ENCODE measurements around the gene DEGS2. TPM values are rescaled to one million over a fixed set of nuclear protein-coding genes. Genes with fewer than 3 reads are reported as not detected.

DEGS2 gene
- total RNA-seq, 1 experiment from 2014 or later: not detected

DNA sequence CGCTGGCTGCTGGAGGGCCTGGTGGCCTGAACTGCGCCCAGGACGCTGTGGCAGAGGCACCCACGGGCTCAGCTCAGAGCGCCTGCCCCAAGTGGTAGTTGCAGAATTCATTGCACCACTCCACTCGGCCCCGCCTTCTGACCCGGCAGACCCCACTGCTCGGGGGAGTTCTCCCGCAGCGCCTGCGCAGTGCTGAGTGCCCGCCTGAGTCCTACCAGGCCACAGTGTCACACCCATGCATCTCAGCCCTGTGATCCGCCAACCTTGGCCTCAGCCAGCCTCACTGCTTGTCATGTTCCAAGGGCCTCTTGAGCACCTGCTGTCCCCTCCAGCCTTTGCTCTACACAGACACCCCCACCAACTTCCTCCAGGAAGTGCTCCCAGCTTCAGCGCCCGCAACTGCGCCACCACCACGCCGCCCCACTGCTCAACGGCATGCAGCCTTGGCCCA is 12.2 kb downstream of the DEGS2 start:
- no peak overlapping the region for H3K4me3 ChIP-seq
- no peak for DNase-seq
- no peaks in the 10 kb centered on the region for H3K9me3 ChIP-seq (replicated peaks)
- H3K27me3 ChIP-seq: no peaks in the 10 kb centered on the region
- H3K36me3 ChIP-seq: no peaks in the 10 kb centered on the region
- no peak overlapping the region for H3K27ac ChIP-seq
- no peaks in the 10 kb centered on the region; the same call in 1 of the 2 replicates for H3K4me1 ChIP-seq

DNA sequence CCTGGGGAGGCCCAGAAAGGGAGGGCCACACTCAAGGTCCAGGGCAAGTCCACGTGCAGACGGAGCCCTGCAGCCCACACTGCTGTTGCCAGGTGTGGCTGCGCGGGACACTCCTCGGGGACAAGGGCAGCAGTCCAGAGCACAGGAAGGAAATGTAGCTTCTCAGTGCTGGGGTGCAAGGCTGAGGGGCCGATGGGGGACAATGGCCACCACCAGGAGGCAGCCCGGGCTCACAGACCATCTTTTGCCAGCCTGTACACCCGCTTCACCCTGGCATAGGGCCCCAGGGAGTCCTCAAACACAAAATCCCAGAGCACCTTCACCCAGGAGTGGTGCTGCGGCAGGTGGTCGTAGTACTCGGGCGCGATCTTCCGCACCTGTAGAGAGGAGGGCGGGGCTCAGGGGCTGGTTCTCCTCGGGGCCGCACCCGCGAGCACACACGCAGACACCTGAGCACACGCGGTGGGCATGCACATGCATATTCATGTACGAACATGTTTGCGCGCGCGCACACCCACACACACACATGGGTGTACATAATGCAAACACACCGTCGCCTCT is 12.8 kb downstream of the DEGS2 start:
- Histone ChIP-seq H3K27ac (no peak overlapping the region), H3K36me3 (no peaks in the 10 kb centered on the region), H3K4me1 (no peaks in the 10 kb centered on the region; the same call in 1 of the 2 replicates), H3K27me3 (no peaks in the 10 kb centered on the region), H3K4me3 (no peak overlapping the region), H3K9me3 (replicated peaks) (no peaks in the 10 kb centered on the region)
- no peak for DNase-seq

DNA sequence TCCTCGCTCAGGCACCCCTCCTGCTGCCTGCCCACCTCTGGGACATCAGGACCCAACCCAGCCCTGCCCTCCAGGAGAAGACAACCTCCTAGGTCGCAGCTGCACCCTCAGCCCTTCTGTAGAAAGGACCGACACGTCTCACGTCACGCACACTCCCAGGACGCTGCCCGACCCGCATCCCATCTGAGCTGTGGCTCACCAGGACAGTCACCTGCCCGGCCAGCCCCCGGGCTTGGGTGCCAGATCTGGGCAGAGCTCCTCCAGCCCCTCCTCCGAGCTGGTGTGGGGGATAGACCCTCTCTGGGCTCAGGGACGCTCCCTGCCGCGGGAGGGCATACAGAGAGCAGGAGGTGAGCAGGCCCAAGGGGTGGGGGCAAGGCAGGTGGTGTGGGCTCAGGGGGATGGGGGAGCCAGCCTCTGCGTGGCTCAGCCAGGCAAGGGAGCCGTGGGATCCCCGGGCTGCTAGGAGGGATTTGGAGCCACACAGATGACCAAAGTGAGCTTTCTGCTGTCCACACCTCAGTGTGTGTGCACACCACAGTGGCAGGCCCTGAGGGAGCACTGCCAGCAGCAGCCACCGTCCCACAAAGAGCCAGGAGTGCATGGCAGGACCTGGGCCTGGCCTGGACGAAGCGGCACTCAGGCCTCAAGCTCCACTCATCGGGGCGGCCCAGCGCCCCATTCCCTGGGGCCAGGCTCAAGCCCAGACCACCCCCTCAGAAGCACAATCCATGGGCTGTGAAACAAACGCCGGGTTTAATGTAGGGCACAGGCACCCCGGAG is 13.6 kb downstream of the DEGS2 start:
- H3K4me1 ChIP-seq: no peaks in the 10 kb centered on the region; the same call in 1 of the 2 replicates
- no peak for DNase-seq
- H3K27me3 ChIP-seq: no peaks in the 10 kb centered on the region
- no peak overlapping the region for H3K4me3 ChIP-seq
- H3K9me3 ChIP-seq (replicated peaks): no peaks in the 10 kb centered on the region
- no peaks in the 10 kb centered on the region for H3K36me3 ChIP-seq
- H3K27ac ChIP-seq: no peak overlapping the region

DNA sequence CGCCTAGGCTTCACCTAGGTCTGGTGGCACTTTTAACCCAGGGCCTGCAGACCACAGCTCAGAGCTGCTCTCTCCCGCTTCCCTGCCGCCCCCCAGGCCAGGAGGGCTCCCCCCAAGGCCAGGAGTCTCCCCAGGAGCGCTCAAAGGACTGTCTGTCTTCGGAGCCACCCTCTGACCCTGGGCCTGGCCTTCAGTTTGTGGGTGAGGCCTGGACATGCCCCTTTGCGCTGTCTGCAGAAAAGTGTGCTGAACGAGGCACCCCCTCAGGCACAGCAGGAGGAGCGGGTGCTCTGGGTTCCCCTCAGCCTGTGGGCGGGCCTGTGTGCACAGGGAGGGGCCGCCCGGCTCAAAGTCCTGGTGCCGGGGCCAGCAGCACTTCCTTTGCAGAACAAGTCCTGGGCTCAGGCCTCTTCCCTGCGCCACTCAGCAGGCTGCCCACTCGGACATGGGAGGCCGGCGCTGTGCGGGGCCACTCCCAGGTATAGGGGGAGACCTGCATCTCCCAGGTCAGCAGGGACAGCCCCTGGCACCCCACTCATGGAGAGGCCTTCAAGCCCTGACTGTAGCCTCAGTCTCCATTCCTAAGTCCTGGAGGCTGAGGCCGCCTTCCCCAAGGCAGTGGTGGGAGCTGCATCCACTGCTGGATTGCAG is 14.3 kb downstream of the DEGS2 start:
- Histone ChIP-seq H3K4me3 (no peak overlapping the region), H3K36me3 (no peaks in the 10 kb centered on the region), H3K9me3 (replicated peaks) (no peaks in the 10 kb centered on the region), H3K27ac (no peak overlapping the region), H3K4me1 (no peaks in the 10 kb centered on the region; the same call in 1 of the 2 replicates), H3K27me3 (no peaks in the 10 kb centered on the region)
- DNase-seq: no peak

DNA sequence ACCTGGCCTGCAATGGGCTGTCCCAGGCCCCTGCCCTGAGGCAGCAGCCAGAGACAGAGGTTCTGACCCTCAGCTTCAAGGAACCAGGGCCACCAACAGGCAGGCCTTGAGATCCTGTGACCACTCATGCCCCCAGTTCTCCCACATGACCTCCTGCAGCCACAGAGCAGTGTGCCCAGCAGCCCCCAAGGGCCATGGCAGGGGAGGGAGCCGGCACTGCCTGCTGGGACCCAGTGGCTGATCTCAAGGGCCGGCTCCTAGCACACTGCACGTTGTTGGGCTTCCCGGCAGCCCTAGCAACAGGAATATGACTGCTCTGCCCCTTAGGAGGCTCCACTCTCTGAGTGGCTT is 14.8 kb downstream of the DEGS2 start:
- H3K36me3 ChIP-seq: no peaks in the 10 kb centered on the region
- H3K4me1 ChIP-seq: no peaks in the 10 kb centered on the region; the same call in 1 of the 2 replicates
- H3K9me3 ChIP-seq (replicated peaks): no peaks in the 10 kb centered on the region
- no peak for DNase-seq
- H3K4me3 ChIP-seq: no peak overlapping the region
- H3K27me3 ChIP-seq: no peaks in the 10 kb centered on the region
- H3K27ac ChIP-seq: no peak overlapping the region

DNA sequence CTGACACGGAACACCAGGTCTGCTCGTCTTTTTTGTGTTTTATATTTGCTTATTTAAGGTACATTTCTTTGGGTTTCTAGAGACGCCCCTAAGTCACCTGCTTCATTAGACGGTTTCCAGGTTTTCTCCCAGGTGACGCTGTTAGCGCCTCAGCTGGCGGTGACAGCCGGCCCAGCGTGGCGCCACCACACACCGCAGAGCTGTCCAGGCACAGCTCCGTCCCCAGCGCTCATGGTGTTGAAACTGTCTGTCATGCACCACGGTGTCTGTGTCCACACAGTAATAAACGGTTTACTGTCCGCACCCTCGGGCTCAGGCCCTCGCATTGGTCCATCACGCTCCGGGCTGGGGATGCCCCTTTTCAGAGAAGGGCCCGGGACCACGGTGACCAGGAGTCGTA is 15.5 kb downstream of the DEGS2 start:
- Histone ChIP-seq H3K27me3 (no peaks in the 10 kb centered on the region), H3K27ac (no peak overlapping the region), H3K36me3 (no peaks in the 10 kb centered on the region), H3K4me3 (no peak overlapping the region), H3K4me1 (no peaks in the 10 kb centered on the region; the same call in 1 of the 2 replicates), H3K9me3 (replicated peaks) (no peaks in the 10 kb centered on the region)
- DNase-seq: no peak

DNA sequence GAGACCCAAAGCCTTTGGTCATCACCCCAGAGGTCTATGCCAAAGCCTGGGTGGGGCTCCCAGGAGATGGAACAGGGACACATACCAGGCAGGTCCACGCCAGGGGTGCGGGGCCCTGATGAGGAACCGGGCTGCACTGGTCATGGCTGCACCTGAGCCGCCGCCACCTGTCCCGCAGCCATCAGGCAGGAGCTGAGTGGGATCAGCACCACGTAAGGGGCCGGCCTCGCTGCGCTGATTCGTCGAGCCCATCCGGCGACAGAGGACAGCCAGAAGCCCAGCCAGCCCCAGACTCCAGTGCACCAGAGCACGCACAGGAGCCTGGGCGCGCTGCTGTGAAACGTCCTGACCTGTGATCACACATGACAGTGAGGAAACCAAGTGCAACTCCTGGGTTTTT is 15.9 kb downstream of the DEGS2 start:
- no peaks in the 10 kb centered on the region for H3K9me3 ChIP-seq (replicated peaks)
- no peak overlapping the region for H3K27ac ChIP-seq
- H3K27me3 ChIP-seq: no peaks in the 10 kb centered on the region
- no peaks in the 10 kb centered on the region; the same call in 1 of the 2 replicates for H3K4me1 ChIP-seq
- no peak overlapping the region for H3K4me3 ChIP-seq
- no peaks in the 10 kb centered on the region for H3K36me3 ChIP-seq
- DNase-seq: no peak

DNA sequence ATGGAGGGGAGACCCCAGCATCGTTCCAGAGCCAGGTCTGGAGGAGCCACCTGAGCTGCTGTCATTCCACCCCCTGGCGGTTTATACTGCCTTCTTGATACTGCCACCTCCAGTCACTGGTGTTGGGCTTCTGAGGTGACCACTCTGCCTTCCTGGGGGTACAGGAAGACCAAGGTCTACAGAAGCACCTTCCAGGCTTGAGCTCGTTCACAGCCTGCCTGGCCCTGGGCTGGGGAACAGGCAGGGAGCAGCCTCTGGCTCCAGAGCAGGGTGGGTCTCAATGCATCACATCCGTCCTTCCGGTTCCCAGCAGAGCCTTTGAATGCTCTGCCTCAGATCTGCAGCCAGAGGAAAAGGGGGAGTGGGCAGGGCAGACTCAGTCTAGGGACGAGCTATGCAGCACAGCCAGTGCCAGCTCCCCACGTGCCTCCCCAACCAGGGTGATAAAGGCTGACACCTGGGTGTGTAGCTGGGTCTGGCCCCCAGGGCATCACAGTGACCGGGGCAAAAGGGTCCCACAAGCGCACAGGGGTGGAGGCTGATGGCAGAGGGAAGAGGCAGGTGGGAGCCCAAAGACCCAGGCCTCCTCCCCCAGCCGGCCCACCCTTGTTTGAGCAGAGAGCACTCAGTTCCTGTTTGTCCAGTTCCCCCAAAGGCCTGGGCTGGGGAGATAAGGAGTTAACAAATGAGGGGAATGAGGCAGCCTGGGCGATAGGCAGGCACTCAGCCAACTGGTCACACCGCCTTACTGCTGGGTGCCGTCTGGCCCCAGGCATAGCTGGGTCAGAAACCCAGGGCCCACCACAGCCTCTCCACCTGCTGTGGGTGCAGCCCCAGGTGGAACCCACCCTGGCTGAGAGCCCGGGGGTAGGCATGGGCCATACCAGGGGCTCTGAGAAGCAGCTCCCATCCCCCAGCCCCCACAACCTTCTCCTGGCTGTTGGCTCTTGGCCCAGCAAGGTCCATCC is 17.1 kb downstream of the DEGS2 start:
- Histone ChIP-seq H3K27ac (no peak overlapping the region), H3K4me3 (no peak overlapping the region), H3K27me3 (no peaks in the 10 kb centered on the region), H3K36me3 (no peaks in the 10 kb centered on the region), H3K9me3 (replicated peaks) (no peaks in the 10 kb centered on the region), H3K4me1 (peaks cover 7% of the 10 kb centered on the region)
- peak; percentile 32 to 45 for DNase-seq

DNA sequence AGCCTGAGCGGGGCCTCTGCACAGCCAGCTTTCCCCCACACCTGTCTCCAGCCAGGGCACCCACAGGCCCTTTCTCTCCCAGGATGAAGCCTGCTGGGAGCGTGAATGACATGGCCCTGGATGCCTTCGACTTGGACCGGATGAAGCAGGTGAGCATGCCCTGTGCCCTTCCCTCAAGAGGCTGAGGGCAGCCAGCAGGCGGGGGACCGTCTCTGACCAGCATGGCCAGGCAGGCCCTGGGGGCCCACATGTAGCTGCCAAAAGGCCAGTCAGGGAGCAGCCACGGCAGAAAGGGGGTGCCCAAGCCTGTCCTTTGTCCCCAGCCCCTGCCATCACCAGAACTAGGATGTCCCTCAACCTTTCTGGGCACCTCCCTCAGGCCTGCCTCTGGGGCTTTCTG is 18.3 kb downstream of the DEGS2 start:
- DNase-seq: no peak
- no peaks in the 10 kb centered on the region for H3K27me3 ChIP-seq
- H3K27ac ChIP-seq: no peak overlapping the region
- no peaks in the 10 kb centered on the region for H3K36me3 ChIP-seq
- no peaks in the 10 kb centered on the region for H3K9me3 ChIP-seq (replicated peaks)
- H3K4me3 ChIP-seq: no peak overlapping the region
- H3K4me1 ChIP-seq: peaks cover 7% of the 10 kb centered on the region

DNA sequence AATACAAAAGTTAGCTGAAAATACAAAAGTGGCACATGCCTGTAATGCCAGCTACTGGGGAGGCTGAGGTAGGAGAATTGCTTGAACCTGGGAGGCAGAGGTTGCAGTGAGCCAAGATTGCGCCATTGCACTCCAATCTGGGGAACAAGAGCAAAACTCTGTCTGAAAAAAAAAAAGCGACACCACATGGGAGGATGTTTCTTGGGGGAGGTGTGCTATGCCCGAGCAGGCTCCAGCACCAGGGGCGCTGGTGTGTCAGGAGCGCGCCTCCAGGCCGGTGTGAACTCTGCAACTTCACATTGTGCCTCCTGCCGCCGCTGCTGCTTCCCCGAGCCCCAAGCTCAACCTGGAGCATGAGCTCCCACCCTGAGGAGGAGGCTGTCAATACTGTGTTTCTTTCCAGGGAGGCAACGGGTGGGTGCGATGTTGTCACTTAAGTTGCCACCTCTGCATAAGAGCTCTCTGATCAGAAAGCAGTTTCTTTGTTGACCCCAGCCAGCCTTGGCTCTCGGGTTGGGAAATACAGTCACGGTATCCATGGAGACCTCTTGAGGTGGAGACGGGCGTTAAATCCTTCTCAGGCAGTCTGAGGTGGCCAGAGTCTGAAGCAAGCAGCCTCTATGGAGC is 18.9 kb downstream of the DEGS2 start:
- Histone ChIP-seq H3K27ac (no peak overlapping the region), H3K27me3 (no peaks in the 10 kb centered on the region), H3K9me3 (replicated peaks) (no peaks in the 10 kb centered on the region), H3K4me3 (no peak overlapping the region), H3K36me3 (no peaks in the 10 kb centered on the region), H3K4me1 (peaks cover 7% of the 10 kb centered on the region)
- DNase-seq: no peak

DNA sequence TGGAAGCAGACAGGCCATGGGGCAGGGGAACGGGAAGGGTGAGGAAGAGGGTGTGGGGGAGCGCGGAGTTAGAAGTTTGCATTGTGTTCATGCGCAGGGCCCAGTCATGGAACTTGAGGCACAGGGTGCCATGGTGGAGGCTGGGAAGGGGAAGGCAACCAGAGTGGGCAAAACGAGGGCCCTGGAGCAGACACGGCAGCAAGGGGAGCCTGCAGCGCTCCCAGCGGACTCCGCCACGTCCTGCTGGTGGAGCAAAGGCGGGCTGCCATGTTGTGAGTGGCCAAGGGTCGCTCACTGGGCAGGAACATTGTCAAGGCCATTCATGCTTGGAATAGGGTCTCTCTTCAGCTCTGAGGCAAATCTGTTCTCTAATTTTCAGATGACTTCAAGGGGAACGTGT is 20.5 kb downstream of the DEGS2 start:
- no peak for DNase-seq
- Histone ChIP-seq H3K27ac (no peak overlapping the region), H3K27me3 (no peaks in the 10 kb centered on the region), H3K4me1 (peaks cover 7% of the 10 kb centered on the region), H3K9me3 (replicated peaks) (no peaks in the 10 kb centered on the region), H3K4me3 (no peak overlapping the region), H3K36me3 (no peaks in the 10 kb centered on the region)

DNA sequence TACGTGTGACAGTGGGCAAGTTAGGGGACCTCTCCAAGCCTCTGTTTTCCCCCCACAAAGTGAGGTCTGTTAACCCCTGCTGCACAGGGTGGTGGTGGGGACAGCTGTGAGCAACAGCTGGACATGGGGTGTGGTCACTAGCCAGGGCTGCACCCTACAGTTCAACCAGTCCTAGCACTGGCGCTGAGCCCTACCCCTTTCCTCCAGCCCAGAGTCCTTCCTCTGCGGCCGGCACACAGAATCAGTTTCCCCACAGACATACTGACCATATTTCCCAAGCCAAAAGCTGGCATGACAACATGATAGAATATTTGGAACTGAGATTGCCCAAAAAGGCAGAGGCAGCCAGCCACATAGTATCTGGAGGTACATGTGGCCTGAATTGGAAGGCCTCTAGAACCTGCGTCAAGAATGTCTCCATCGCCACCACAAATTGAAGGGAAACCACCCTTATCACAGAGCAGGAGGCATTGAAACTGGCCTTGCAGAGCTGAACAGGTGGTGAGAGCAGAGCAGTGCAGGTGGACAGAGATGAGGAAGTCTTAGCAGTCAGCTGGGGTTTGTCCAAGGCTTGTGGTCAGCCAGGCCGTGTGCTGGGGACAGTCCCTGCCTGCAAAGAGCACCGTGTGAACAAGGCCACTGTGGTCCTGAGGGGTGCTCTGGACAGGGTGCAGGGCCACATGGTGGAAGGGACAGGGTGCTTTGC is 21.2 kb downstream of the DEGS2 start:
- DNase-seq: no peak
- Histone ChIP-seq H3K27ac (no peak overlapping the region), H3K9me3 (replicated peaks) (no peaks in the 10 kb centered on the region), H3K27me3 (no peaks in the 10 kb centered on the region), H3K4me1 (peaks cover 7% of the 10 kb centered on the region), H3K36me3 (no peaks in the 10 kb centered on the region), H3K4me3 (no peak overlapping the region)

DNA sequence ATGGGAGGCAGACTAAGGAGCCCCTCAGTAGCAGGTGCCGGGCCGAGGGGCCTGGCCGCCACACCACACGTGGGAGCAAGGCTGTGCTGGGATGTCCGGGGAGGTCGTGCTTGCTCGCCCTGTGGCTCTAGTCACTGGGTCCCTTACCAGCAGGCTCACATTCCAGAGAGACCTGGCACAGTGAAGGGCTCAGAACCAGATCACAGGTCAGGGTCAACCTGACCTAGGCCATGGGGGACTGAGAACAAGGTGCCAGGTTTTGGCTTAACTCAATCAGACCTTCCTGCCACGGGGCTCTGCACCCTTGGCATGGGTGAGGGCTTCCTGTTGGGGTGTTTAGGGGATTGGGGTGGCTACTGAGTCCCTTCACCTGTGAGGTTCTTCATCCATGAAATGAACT is 22.3 kb downstream of the DEGS2 start:
- no peak for DNase-seq
- Histone ChIP-seq H3K4me1 (peaks cover 7% of the 10 kb centered on the region), H3K9me3 (replicated peaks) (no peaks in the 10 kb centered on the region), H3K27me3 (no peaks in the 10 kb centered on the region), H3K4me3 (no peak overlapping the region), H3K27ac (no peak overlapping the region), H3K36me3 (no peaks in the 10 kb centered on the region)

DNA sequence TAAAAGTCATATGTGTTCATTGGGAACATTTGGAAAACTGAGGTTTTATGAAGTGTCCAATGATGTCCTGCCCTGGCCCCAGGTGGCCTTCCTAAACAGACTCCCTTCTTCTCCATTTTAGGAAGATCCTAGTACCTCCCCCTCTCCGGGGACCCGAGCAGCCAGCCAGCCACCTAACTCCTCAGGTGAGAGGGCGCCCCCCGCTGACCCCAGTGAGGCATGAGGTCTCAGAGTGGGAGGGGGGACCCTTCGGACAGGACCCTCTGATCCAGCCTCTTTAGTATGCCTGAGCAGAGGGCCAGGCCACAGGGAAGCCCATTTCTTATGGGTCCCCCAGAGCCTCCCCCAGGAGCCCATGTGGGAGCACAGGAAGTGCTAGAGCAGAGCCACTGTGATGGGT is 23.7 kb downstream of the DEGS2 start:
- H3K27ac ChIP-seq: no peak overlapping the region
- no peaks in the 10 kb centered on the region for H3K27me3 ChIP-seq
- H3K9me3 ChIP-seq (replicated peaks): no peaks in the 10 kb centered on the region
- no peak for DNase-seq
- H3K4me3 ChIP-seq: no peak overlapping the region
- H3K36me3 ChIP-seq: no peaks in the 10 kb centered on the region
- H3K4me1 ChIP-seq: peaks cover 7% of the 10 kb centered on the region

Measured in SJCRH30 (cell line).